NCI-H345 (cell line): ENCODE measurements around the gene SP100.
"Not testable (repeated sequence)": the region's sequence is repeated elsewhere in the genome, so short reads cannot be mapped to it uniquely, and the experiment has no call there.

Experiments used
- DNase-seq: peaks from one replicate; lab custom pipeline; 2025; lab: John Stamatoyannopoulos, UW

The SP100 gene

GRCh38 chr2:230419181-230419580 is 3.2 kb downstream of the SP100 start:
- DNase-seq, result no peak

GRCh38 chr2:230422149-230422548 is 6.1 kb downstream of the SP100 start:
- DNase-seq, result no peak

GRCh38 chr2:230423851-230424458 is 8.0 kb downstream of the SP100 start:
- no peak for DNase-seq

GRCh38 chr2:230425377-230425776 is 9.4 kb downstream of the SP100 start:
- DNase-seq, result no peak

- DNase-seq, result no peak
These were observed 13.5 kb downstream of the SP100 start for GRCh38 chr2:230429513-230429912.

GRCh38 chr2:230430957-230431910 is 15.2 kb downstream of the SP100 start:
- no peak for DNase-seq

- no peak for DNase-seq
These were observed 18.8 kb downstream of the SP100 start for GRCh38 chr2:230434677-230435324.

- no peak for DNase-seq
These were observed 19.4 kb downstream of the SP100 start for GRCh38 chr2:230435431-230435830.

GRCh38 chr2:230439121-230439520 is 23.1 kb downstream of the SP100 start:
- not testable (repeated sequence) for DNase-seq

- DNase-seq, result no peak
These were observed 23.6 kb downstream of the SP100 start for GRCh38 chr2:230439590-230439989.

GRCh38 chr2:230441227-230441897 is 25.4 kb downstream of the SP100 start:
- no peak for DNase-seq

GRCh38 chr2:230443541-230443940 is 27.5 kb downstream of the SP100 start:
- no peak for DNase-seq

- DNase-seq, result no peak
These were observed 28.8 kb downstream of the SP100 start for GRCh38 chr2:230444832-230445231.

- DNase-seq, result no peak
These were observed 31.0 kb downstream of the SP100 start for GRCh38 chr2:230447036-230447435.

GRCh38 chr2:230447455-230448451 is 31.8 kb downstream of the SP100 start:
- DNase-seq, result no peak

GRCh38 chr2:230449901-230450467 is 34.0 kb downstream of the SP100 start:
- no peak for DNase-seq

GRCh38 chr2:230453006-230453405 is 37.0 kb downstream of the SP100 start:
- DNase-seq, result no peak

GRCh38 chr2:230455005-230455684 is 39.1 kb downstream of the SP100 start:
- no peak for DNase-seq

GRCh38 chr2:230457073-230457768 is 41.2 kb downstream of the SP100 start:
- no peak for DNase-seq
